Calu3 (cell line): ENCODE results near the gene PRAME. TPM values are rescaled to one million over a fixed set of nuclear protein-coding genes. Genes with fewer than 3 reads are reported as not detected.
A peak's percentile ranks its signal among the peaks of the same experiment; 100 is the strongest.

Experiments
- BruUV-seq: library from RNA; stranded (reverse); fragments of 400-500 nt; replicated peaks from 2 replicates; lab custom pipeline; 2021; lab: Mats Ljungman, UMichigan
- CTCF ChIA-PET: fragments of 300-600 bp; sonication (Branson Sonifier 250); formaldehyde crosslinking; loops from one replicate; lab custom pipeline; 2022; ENCODE audit warnings: antibody characterized with exemption; lab: Charles Lee
- DNase-seq: peaks from one replicate; pipeline ENCODE4 v3.0.0; 2022
- H3K27ac Mint-ChIP-seq: one replicate; pipeline ENCODE4 v1.8.0; 2022; ENCODE audit warnings: mixed read lengths; ENCODE audit not compliant: unreplicated experiment
- H3K27me3 Mint-ChIP-seq: one replicate; pipeline ENCODE4 v1.8.0; 2022; ENCODE audit warnings: mixed read lengths; ENCODE audit not compliant: unreplicated experiment
- H3K36me3 Mint-ChIP-seq: one replicate; pipeline ENCODE4 v1.8.0; 2022; ENCODE audit warnings: mild to moderate bottlenecking, moderate library complexity, mixed read lengths; ENCODE audit not compliant: insufficient read depth, unreplicated experiment
- H3K4me1 Mint-ChIP-seq: one replicate; pipeline ENCODE4 v1.8.0; 2022; ENCODE audit warnings: mild to moderate bottlenecking, low read depth, mixed read lengths; ENCODE audit not compliant: unreplicated experiment
- H3K4me3 Mint-ChIP-seq: one replicate; pipeline ENCODE4 v1.8.0; 2022; ENCODE audit warnings: mild to moderate bottlenecking, low read depth, moderate library complexity, mixed read lengths; ENCODE audit not compliant: unreplicated experiment
- H3K9me3 Mint-ChIP-seq: one replicate; pipeline ENCODE4 v1.8.0; 2022; ENCODE audit warnings: low read depth, mixed read lengths; ENCODE audit not compliant: unreplicated experiment
- intact Hi-C: fragments of 100-400 bp; cut with micrococcal nuclease; formaldehyde crosslinking; loops from one replicate; pipeline ENCODE4 v1.10.0; 2022; ENCODE audit not compliant: unreplicated experiment
- total RNA-seq: library from RNA; stranded (reverse); gene quantifications from 2 replicates; pipeline ENCODE4 v1.2.3, GENCODE V29; 2022
- TF ChIP-seq, protein P1 (sequence below): fragments of 200-600 bp; IDR thresholded peaks from one replicate; pipeline ENCODE4 v1.8.0; 2022; ENCODE audit warnings: antibody characterized with exemption; ENCODE audit not compliant: unreplicated experiment

The PRAME gene
- total RNA-seq, 1 experiment from 2014 or later, result 2.6 TPM

DNA sequence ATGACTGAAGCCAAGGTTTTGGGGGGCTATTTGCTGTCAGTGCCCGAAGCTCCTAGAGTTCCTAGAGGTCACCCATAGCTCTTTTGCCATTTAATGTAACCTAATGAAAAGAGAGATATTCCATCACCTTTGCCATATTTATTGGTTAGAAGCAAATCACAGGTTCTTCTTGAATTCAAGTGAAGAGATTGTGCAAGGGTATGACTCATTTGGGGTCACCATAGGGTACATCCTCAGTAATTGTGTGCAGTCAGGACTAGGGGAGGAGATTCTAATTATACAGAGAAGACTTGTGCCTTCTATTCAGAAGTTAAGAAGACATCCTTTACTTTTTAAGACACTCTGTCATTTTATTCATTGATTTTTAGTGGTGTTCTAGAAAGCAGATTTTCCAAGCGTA, 6.9 kb upstream of the PRAME start:
- no TSS peak for BruUV-seq

DNA sequence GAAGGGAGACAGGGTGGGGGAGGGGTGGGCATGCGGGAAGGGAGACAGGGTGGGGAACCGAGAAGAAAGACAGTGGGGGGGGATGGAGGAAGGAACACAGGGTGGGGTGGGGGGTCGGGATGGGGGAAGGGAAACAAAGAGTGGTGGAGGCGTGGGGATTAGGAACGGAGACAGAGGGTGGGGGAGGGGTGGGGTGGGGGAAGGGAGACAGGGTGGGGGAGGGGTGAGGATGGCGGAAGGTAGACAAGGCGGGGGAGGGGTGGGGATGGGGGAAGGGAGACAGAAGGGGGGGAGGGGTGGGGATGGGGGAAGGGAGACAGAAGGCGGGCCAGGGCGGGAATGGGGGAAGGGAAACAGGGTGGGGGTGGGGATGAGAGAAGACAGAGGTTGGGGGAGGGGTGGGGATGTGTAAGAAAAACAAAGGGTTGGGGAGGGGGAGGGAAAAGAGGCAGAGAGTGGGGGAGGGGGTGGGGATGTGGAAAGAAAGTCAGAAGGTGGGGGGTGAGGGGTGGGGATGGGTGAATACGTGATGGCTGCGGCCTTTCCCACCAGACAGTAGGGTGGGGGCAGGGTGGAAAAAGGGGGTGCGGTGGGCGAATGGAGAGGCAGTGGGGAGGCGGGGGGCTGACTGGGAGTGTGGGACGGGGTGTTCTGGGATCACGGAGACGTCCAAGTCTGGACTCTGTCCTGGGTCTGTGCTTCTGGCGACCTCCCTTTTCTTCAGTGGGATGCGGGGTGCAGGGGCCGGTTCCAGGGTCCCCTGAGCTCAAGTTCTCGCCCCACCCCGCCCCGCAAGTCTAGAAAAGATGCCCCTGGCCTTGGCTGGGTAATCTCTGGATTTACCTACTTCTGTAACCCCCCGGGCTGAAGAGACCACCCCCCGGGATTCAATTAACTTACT, 744 bp downstream of the PRAME start:
- Mint-ChIP-seq H3K36me3 (peaks cover 14% of the 10 kb centered on the region), H3K4me1 (peaks cover 16% of the 10 kb centered on the region), H3K9me3 (no peaks in the 10 kb centered on the region), H3K4me3 (peak overlapping the region; percentile 55), H3K27me3 (peaks cover 38% of the 10 kb centered on the region), H3K27ac (peak overlapping the region; percentile 54)
- TF ChIP-seq, protein P1, sequence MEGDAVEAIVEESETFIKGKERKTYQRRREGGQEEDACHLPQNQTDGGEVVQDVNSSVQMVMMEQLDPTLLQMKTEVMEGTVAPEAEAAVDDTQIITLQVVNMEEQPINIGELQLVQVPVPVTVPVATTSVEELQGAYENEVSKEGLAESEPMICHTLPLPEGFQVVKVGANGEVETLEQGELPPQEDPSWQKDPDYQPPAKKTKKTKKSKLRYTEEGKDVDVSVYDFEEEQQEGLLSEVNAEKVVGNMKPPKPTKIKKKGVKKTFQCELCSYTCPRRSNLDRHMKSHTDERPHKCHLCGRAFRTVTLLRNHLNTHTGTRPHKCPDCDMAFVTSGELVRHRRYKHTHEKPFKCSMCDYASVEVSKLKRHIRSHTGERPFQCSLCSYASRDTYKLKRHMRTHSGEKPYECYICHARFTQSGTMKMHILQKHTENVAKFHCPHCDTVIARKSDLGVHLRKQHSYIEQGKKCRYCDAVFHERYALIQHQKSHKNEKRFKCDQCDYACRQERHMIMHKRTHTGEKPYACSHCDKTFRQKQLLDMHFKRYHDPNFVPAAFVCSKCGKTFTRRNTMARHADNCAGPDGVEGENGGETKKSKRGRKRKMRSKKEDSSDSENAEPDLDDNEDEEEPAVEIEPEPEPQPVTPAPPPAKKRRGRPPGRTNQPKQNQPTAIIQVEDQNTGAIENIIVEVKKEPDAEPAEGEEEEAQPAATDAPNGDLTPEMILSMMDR, result no peak
- DNase-seq, result no peak
- intact Hi-C loops, result no loop called here
- BruUV-seq, result no TSS peak
- CTCF ChIA-PET, result interaction anchor here (1.0 kb wide), 2 partner anchors 18 to 96 kb away, joined by 3 to 5 read pairs; no protein-coding TSS in a partner anchor

More for the DNA sequence above, 6.9 kb upstream of the PRAME start:
- H3K27ac Mint-ChIP-seq, result no peak overlapping the region
- TF ChIP-seq, protein P1, result no peak
- H3K36me3 Mint-ChIP-seq, result no peaks in the 10 kb centered on the region
- no peak overlapping the region for H3K4me3 Mint-ChIP-seq
- intact Hi-C loops, result no loop called here
- no peaks in the 10 kb centered on the region for H3K9me3 Mint-ChIP-seq
- CTCF ChIA-PET, result interaction anchor here (2.3 kb wide), 1 partner anchor 11 kb away, joined by 5 read pairs; no protein-coding TSS in a partner anchor
- H3K27me3 Mint-ChIP-seq, result peaks cover 71% of the 10 kb centered on the region
- no peak for DNase-seq
- no peaks in the 10 kb centered on the region for H3K4me1 Mint-ChIP-seq

DNA sequence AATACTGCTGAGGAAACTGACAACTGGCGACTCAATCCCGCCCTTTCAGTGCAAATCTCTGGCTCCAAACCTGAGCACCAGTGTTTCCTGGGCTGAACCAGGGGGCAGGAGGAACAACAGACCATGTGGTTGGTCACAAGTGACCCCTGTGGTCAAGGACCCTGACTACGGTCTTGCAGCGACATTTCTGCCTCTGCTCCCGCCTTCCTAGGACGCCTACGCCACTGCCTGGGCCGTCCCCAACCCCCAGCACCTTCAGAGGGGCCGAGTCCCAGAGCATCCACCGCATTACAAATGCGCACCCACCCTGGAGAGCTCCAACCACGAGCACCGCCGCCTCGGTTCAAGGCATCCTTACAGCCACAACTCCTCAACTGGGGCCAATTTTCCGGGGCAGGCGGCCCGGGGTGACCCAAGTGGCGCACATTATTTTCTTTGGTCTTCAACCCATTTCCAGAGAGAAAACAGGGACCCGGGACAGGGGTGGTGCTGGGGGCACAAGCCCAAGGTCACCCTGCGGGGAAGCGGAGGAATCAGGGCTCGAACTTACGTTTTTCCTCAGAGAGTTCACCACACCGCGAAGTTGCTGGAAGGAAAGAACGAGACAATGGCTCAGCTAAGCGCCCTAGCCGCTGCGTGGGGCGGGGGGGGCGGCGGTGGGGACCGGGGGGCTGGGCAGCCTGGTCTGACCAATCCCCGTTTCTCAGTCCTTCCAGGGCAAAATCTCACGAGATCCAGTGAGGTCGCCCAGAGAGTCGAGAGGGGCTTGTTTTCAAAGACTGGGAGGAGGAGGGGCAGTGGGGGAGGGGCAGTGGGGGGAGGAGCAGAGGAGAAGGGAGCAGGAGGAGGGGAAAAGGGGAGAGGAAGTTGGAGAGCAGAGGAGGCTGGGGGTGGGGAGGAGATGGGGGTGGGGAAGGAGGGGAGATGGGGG, 1.8 kb downstream of the PRAME start:
- H3K9me3 Mint-ChIP-seq, result no peaks in the 10 kb centered on the region
- H3K27ac Mint-ChIP-seq, result no peak overlapping the region
- intact Hi-C loops, result no loop called here
- no peak for DNase-seq
- CTCF ChIA-PET, result no interaction called here
- H3K36me3 Mint-ChIP-seq, result peaks cover 14% of the 10 kb centered on the region
- peaks cover 16% of the 10 kb centered on the region for H3K4me1 Mint-ChIP-seq
- peaks cover 38% of the 10 kb centered on the region for H3K27me3 Mint-ChIP-seq
- TF ChIP-seq, protein P1, result no peak
- H3K4me3 Mint-ChIP-seq, result no peak overlapping the region
- BruUV-seq, result no TSS peak

DNA sequence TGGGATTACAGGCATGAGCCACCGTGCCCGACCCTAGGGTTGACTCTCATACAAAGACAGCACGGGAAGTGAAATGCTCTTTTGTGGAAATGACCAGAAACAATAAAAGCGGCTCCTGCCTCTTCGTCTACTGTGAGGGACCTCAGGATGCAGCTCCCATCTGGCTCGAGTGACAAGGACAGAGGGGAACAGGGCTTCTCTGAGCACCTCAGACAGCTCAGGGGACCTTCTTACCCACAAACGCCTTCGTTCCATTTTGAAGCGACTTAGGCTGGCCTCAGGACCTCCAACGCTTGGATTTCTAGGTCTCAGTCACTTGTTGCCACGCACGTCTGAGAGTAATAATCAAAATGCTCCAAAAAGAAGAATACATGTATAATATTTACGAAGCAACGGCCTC, 2.5 kb downstream of the PRAME start:
- no TSS peak for BruUV-seq
- no peak for DNase-seq
- intact Hi-C loops, result no loop called here
- CTCF ChIA-PET, result no interaction called here
- H3K9me3 Mint-ChIP-seq, result no peaks in the 10 kb centered on the region
- peaks cover 37% of the 10 kb centered on the region for H3K27me3 Mint-ChIP-seq
- H3K4me1 Mint-ChIP-seq, result peaks cover 16% of the 10 kb centered on the region
- no peak overlapping the region for H3K27ac Mint-ChIP-seq
- H3K36me3 Mint-ChIP-seq, result peaks cover 14% of the 10 kb centered on the region
- TF ChIP-seq, protein P1, result no peak
- no peak overlapping the region for H3K4me3 Mint-ChIP-seq
